SKM-1 treated with dmso at 0.1 percent for 144 hours (cell line): ENCODE measurements around the gene SLC19A1.

Source experiments
- DNase-seq: peaks from one replicate; lab custom pipeline; 2025; ENCODE audit not compliant: unreplicated experiment; lab: John Stamatoyannopoulos, UW

SLC19A1 gene

DNA sequence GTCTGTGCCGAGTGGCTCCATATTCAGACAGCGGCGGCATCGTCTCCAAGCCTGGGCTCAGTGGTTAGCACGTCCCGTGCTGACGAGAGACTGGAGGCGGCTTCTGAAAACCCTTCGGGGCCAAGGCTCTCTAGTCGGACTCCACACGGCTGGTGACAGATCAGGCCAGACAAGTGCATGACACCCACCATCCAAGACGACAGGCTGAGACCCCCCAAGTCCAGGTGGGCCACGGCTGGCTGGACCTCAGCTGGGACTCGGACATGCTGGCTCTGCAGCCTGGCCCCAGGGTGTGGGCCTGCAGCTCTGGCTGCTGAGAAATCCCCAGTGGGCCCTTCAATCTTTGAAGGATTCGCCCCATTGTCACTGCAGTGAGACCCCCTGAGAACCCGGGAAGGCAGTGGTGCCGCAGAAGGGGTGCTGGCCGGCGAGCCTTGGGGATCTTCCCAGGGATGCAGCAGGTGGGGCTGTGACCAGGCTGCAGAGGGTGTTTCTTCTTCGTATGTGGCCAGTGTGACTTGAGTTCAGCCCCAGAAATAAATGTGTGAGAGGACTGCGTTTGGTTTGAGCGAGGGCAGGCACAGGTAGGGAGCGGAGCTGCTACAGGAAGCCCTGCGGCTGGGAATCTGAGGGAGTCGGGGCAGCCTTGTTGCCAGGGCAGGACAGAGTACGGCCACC lies 15.9 kb upstream of the SLC19A1 start:
- no peak for DNase-seq

DNA sequence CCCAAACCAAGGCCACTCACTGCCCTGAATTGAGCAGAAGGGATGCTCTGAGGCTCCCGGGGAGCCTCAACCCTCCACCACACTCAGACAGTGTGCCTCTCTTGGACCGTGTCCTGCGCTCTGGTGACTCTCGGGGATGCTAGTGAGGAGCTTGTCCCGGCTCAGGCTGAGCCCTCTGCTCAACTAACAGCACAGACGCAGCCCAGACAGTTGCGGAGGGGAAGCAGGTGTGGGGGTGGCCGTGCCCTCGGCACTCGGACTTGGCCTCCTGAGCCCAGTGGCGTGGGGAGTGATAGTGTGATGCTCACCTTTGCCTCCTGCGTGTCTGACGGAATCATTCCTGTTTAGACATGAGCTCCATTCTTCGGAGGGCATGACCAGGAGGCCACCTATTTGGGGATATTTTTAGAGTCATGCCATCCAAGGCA lies 15.4 kb upstream of the SLC19A1 start:
- DNase-seq, result no peak

DNA sequence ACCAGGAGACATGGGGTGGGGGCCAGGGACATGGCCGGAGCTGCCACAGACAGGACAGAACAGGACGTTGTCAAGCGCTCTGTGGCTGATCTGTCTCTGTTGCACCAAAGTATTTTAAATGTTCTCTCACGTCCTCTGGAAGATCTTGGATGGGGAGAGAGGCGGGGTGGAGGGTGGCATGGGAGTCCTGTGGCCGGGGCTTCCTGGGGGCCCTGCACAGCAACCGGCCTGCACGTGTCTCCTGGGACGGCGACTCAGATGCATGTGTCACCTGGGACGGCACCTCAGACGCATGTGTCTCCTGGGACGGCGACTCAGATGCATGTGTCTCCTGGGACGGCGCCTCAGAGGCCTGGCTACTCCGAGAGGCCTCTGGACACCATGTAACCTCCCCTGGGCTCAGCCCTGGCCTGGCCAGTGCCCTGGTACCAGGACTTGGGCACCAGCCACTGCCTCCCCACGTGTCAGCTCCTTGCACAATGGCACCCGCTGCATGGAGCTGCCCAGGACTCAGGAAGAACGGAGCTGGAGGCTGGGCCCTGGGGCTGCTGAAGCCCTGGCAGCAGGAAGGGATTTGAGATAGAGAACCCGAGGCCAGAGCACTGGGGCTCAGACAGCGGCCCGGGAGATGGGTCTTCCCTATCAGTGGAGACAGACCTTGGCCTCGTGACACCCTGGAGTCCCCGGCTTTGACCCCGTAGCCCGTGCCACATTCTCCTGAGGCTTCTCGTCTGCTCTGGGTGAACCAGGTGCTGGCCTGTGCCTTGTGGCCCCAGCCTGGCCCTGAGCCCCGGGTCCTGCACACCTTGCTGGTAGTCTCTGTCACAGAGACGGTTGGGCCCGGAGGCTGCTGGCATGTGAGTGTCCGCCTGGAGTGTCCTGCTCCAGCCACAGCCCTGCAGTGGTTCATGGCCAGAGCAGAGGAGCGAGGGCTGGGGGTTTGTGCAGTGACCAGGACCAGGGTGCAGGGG lies 14.7 kb upstream of the SLC19A1 start:
- no peak for DNase-seq

DNA sequence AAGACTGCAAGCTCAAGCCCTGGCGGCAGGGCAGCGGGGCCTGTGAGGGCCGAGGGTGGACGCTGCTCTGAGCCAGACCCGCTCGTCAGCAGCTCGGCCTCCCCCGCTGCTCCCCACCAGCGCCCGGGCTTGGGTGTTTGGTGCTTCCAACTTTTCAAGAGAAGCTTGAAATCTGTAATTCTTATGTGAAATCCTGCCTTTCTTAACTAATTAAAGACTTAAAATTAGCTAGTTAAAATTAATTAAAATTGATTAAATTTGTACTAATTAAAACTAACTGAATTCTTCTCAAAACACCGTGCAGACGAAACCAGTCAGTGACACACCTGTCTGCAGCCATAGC lies 14.0 kb upstream of the SLC19A1 start:
- DNase-seq, result no peak

DNA sequence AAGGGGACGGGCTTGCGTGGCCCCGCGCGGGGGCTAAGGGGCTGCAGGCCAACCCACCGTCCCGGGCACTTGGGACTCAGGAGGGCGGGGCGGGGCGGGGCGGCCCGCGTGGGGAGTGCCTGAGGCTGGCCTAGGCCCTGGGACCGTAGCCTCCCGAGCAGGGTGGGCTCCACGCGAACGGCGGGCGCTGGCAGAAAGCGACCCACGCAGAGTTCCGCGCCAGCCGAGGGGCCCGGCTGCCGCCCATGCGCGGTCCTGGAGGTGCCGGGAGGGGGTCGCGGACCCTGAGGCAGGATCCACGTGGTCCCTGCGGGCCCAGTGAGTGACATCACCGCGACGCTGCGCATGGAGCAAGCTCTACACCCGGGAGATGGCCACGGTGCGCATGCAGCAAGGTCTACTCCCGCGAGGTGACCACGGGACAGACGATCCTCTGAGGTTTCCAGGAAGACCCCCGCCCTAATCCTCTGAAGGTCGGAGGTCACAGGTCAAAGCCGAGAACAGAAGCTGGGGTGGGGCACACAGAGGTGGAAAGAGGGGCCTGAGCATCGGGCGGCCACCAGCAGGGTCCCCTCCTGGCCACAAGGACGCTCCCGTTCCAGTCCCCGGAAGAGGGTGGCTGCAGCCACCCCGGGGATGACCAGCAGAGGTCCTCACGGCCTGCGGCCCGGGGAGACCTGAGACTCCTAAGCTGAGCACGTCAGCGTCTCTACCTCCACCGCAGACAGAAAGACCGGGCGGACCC lies 13.5 kb upstream of the SLC19A1 start:
- peak; percentile 55 for DNase-seq

DNA sequence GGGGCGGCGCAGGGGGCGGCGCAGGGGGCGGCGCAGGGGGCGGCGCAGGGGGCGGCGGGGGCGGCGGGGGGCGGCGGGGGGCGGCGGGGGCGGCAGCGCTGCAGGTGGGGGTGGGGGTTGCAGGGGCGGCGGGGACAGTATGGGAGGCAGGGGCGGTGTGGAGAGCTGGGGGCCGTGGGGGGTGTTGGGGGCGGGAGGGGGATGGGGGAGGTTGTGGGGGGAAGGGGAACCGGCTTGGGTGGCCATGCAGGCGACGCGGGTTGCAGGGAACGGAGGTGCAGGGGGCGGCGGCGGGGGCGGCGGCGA lies 13.0 kb upstream of the SLC19A1 start:
- no peak for DNase-seq

DNA sequence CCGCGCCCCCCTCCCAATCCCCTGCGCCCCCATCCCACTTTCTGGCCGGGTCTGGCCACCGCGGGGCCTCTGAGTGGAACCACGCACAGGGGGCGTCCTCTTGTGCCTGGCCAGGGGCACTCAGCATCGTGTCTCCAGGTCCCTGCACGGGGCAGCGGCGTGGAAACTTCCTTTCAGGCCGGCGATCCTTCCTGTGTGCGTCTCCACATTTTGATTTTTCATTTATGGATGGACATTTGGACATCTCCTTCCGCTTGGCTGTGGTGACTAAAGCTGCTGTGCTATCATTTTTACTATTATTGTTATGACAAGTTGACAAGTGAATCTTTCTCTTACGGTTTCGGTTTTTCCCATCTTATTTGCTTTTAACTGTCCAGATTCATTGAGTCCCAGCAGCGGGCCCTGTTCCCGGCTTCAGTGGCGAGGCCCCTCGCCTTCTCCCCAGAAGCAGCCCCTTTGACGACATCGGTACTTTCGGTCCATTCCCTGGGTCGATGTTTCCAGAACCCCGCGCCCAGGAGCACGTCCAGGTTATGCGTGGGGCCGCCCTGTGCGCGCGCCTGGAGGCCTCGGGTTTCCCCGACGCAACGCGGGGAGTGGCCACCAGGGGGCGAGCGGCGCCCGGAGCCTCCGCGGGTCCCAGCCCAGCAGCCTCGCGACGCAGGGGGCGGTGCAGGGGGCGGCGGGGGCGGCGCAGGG lies 12.4 kb upstream of the SLC19A1 start:
- DNase-seq, result peak; percentile 41

DNA sequence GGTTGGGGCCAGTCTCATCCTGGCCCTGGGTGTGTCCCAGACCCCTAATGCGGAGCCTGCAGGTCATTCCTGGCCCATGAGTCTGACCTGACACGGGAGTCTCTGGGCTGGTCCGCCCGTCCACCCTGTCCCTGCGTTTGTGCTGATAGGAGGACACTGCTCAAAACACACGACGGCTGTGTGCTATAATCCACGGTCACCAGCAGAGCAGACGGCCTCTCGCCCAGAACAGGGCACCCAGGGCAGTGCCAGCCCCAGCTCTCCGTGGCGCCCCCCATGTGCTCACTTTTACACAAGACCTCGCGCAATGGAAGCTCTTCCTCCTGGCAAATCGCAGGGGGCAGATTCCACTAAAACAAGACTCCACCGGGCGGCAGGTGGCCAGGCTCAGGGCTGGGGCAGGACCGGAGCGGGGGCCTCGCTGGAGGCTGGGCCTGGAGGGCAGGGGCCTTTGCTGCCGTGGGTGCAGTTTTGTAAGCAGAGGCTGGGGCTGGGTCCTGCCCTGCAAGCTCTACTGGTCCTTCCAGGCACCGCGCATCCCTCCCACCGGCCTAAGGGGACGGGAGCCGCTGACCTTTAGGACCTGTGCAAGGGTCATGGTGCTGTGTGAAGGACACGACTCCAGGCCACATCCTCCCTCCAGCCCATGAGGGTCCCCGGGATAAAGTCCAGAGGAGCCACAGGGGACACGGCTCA lies 10.6 kb upstream of the SLC19A1 start:
- no peak for DNase-seq

DNA sequence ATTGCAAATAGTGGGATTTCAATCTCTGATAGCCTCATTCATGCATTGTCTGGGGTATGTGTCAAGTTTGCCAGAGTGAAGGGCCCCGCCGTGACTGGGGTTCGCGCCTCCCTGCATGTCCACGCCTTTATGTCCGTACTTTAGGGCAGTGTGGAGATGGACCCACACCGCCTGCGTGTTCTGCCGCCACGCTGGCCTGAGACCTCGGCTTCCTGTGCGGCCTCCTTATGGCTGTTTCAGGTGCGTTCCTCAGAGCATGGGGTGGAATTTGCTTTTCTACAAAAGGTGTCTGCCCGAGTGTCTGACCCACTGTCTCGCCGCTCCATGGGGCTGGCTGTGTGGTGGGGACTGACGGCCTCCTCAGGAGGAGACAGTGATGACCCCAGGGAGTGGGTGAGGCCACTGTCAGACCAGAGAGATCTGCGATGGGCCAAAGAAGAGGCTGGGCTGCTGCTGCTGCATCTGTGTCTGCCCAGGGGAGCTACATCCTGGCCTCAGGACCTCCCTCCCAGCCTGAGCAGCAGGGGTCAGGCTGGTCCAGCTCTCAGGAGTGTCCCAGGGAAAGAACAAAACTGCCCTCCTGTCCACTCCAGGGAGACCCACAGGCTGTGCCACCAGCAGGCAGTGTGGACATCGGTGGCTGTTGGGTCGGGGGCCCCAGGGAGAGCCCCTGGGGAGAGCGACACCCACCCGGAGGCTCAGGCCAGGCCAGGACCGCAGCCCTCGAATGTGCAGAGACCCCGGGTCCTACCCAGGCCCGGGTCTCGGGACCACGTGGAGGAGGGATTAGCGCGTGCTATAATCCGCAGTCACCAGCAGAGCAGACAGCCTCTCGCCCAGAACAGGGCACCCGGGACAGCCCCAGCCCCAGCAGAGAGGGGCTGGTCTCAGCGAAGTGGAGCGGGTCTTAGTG lies 9.8 kb upstream of the SLC19A1 start:
- DNase-seq, result no peak

DNA sequence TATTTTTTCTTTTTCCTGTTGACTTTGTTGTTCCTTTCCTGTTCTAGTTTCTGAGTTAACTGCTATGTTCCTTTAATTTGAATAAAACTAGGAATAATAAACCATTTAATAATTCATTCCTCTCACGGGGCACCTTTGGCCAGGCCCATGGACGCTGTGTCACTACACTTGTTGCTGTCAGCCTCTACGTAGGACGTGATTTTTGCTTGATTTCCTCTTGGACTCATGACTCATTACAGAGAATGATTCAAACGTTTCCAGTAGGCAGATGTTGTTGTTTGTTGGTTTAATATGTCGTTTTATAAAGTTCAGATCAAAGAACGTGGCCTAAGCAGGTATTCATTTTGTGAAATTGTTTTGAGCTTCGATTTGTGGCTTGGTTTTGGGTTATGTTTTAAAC lies 9.1 kb upstream of the SLC19A1 start:
- peak; percentile 40 for DNase-seq

DNA sequence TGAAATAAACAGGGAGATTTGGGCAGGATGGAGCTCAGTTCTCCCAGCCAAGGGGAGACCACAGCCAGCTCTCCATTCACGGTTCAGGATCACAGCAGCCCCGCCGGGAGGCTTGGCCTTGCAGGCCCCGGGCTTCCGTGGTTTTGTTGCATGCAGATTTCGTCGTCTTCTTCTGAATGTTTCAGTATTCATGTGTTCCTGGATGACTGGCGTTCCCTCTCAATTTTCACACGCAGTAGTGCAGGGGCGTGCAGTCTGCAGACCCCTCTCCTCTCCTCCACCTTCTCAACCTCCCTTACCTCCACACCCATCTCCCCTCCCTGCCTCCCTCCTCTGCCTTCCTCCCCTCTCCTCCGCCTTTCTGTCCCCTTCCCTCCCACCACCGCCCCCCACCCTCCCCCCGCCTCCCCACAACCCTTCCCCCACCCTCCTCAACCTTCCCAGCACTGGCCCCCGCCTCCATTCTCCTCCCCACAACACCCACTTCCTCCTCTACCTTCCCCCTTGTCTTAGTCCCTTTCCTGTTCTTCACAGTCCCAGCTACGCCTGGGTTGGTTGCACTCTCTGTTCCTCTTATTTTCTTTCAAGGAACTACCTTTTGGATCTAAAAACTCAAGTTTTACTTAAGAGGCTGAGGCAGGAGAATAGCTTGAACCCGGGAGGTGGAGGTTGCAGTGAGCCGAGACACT lies 8.4 kb upstream of the SLC19A1 start:
- peak; percentile 96 for DNase-seq

DNA sequence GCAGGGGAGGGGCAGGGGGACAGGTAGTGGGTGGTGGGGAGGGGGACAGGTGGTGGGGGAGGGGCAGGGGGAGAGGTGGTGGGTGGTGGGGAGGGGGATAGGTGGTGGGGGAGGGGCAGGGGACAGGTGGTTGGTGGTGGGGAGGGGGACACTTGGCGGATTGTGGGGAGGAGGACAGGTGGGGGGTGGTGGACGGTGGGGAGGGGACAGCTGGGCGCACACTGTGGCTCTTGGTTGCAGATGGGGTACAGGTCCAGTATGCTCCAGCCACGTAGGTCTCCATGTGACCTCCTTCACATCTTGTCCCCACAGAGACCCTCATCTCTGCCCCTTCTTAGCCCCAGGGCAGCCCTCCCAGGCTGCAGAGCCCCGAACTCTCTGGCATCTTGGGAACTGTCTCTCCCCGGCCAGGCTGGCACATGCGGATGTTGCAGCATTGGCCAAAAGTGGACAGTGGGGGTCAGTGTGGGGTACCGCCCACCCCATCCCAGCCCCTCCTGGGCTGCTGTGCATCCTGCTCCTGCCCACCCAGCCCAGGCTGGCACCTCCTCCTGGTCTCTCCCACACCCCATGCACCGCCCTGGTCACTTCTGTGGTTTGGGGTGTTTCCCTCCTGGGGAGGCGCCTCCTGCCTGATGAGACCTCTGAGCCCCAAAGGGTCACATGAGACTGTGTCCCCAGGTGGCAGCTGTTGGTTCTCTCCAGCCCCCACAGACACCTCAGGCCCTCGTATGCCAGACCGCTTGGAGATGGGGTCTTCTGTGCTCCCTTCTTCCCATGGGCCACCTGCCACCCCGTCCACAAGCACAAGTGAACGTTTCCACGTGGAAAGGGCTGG lies 7.6 kb upstream of the SLC19A1 start:
- peak; percentile 18 for DNase-seq

DNA sequence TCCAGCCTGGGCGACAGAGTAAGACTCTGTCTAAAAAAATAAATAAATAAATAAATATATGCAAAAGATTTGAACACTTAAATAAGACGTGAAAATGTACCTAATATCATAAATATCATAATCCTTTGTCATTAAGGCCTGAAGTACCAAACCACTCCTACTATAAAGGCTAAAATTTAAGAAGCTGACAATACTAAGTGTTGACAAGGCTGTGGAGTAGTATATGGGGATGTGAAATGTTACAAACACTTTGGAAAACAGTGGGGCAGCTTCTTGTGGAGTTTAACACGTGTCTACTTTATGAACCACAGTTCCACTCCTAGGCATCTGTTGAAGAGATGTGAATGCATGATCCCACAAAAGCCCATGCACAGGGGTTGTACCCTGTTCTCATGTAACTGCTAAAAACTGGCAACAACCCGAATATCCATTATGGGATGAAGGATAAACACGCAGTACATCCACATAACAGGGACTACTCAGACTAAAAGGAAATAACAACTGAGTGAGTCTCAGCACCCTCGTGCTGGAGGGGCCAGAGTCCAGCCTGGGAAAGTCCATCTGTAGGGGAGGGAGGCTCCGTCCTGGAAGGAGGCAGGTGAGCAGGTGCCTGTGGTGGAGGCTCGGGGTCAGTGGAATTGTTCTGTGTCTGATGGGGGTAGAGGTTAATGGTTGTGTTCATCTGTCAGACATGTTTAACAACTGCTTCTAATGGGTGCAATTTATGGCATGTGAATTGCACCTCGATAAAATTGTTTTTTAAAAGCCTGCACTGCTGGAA lies 6.7 kb upstream of the SLC19A1 start:
- no peak for DNase-seq

DNA sequence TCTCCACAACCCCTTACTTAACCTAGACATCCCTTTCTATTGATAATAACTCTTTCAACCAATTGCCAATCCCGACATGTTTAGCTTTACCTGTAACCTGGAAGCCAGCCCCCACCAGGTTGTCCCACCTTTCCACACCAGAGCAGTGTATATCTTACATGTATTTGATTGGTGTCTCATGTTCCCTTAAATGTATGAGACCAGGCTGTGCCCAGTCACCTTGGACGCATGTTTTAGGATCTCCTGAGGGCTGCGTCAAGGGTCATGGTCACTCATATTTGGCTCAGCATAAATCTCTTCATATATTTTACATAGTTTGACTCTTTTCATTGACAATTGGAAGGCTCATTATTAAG lies 5.3 kb upstream of the SLC19A1 start:
- no peak for DNase-seq

DNA sequence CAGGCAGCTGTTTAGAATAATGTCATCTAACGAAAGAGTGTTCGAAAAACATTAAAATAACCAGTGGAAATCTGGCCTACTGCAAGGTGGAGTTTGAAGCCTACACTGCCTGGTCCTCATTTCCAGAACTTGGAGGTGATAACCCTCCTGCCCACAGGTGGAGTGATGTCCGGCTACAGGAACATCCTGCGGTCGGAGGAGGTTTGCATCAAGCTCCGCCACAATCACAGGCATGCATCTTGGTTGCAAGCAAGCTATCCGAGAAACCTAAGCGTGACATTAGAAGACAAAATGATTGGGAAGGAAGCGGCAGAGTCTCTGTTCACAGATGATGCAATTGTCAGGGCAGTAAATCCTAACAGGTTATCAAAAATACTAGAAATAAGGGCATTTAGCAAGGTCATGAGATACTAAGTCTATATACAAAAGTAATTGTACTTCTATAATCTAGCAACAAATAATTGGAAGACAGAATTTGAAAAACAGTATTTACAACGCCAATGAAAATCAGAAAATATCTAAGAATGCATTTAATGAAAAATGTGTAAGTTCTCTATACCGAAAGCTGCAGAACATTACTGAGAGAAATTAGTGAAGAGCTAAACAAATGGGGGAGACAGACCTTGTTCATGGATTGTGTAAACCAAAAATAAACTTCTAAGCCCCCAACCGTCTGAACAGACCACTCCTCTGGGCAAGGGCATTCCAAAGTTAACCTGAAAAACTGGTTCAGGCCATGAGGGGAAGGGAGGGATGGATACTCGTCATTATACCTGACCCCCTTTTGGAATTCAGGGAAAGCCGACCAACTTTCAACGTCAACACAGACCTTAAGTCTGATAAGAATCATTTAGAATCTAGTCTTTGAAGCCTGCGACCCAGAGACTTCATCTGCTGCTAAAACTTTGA lies 4.7 kb upstream of the SLC19A1 start:
- no peak for DNase-seq

DNA sequence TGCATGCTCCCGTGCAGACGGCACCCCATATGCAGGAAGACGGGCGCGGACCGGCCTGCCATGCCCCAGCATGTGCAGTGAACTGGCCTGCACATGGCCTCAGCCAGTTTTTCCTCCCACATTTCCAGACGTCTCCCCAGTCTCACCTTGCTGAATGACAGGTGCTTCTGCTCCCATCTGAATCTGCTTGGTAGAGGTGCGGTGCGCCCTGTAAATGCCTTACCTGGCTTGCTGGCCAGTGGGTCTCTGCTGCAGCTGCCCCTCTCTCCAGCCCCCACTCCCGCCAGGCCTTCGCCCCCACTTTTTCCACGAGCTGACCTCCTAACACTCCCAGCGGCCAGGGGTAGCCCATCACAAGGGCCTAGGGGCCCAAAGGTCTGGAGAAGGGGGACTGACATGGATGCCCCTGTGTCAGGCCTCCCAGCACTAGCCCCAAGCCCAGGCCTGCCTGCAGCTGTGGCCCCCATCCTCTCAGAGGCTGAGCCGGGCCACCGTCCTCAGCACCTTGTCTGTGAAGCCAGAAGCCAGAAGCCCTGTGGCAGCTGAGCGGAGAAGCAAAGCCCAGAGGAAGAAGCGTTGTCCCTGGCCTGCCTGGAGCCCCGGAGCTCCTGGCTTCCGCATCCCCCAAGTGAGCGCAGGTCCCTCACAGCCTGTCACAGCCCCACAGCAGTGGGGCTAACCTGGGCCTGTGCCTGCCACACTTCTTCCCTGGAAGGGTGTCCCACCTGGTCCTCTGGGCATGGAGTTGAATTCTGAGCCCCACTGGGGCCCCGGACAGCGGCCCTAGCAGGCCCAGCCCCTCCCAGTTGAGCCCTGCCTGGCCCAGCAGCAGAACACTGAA lies 3.7 kb upstream of the SLC19A1 start:
- DNase-seq, result no peak
